Measurements from ENCODE around the gene FOXO6. TPM values are rescaled to one million over a fixed set of nuclear protein-coding genes. Genes with fewer than 3 reads are reported as not detected.

The FOXO6 gene
- total RNA-seq, 3 donors from 2014 or later: 0.98 to 1.3 TPM; not detected in 1

DNA sequence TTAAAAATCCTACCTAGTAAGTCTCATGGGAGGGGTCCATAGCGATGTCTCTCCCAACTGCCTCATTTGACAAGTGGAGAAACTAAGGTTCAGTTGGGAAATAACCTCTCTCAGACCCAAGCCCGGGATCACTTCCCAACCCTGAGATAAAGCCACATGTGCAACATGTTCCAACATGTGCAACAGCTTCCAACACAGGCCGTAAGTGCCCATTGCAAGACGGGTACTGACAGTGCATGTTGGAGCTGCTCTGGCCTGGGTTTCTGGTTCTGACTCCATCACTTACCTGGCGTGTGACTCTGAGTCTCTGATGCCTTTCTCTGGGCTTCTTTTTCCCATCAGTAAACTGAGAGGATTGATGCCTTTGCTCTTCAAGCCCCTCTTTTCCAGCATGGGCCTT is 38.0 kb upstream of the FOXO6 start:
- Histone ChIP-seq H3K27ac (no peak overlapping the region), H3K27me3 (no peaks in the 10 kb centered on the region), H3K36me3 (no peaks in the 10 kb centered on the region), H3K9me3 (no peaks in the 10 kb centered on the region), H3K4me1 (no peaks in the 10 kb centered on the region), H3K4me3 (no peak overlapping the region)
- TF ChIP-seq POLR2A (IDR thresholded peaks at IDR 0.05) (no peak), POLR2AphosphoS5 (IDR thresholded peaks at IDR 0.05) (no peak), CTCF (IDR thresholded peaks at IDR 0.05) (no peak)
- no peak for DNase-seq (ENCODE audit: low spot score in 2 of 2)
- intact Hi-C loops (cut with DNase I; ENCODE audit: low total_unique reads): no loop called here

DNA sequence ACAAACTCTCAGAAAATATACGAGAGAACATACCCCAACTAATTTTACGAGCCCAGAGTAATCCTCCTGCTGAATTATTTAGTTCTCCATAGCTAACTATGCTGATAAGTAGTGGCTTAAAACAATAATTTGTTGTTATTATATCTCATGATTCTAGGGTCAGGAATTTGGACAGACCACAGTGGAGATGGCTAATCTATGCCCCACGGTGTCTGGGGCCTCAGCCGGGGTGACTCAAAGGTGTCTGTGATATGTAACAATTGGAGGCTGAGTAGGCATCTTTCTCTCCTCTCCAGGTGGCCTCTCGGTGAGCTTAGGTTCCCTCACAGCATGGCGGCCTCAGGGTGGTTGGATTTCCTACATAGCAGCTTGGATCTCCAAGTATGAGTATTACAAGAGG is 35.4 kb upstream of the FOXO6 start:
- H3K4me1 ChIP-seq: no peaks in the 10 kb centered on the region
- no peak overlapping the region for H3K27ac ChIP-seq
- no peak for DNase-seq (ENCODE audit: low spot score in 2 of 2)
- H3K9me3 ChIP-seq: no peaks in the 10 kb centered on the region
- intact Hi-C loops (cut with DNase I; ENCODE audit: low total_unique reads): no loop called here
- TF ChIP-seq POLR2A (IDR thresholded peaks at IDR 0.05) (no peak), CTCF (IDR thresholded peaks at IDR 0.05) (no peak), POLR2AphosphoS5 (IDR thresholded peaks at IDR 0.05) (no peak)
- H3K4me3 ChIP-seq: no peak overlapping the region
- no peaks in the 10 kb centered on the region for H3K27me3 ChIP-seq
- no peaks in the 10 kb centered on the region for H3K36me3 ChIP-seq

DNA sequence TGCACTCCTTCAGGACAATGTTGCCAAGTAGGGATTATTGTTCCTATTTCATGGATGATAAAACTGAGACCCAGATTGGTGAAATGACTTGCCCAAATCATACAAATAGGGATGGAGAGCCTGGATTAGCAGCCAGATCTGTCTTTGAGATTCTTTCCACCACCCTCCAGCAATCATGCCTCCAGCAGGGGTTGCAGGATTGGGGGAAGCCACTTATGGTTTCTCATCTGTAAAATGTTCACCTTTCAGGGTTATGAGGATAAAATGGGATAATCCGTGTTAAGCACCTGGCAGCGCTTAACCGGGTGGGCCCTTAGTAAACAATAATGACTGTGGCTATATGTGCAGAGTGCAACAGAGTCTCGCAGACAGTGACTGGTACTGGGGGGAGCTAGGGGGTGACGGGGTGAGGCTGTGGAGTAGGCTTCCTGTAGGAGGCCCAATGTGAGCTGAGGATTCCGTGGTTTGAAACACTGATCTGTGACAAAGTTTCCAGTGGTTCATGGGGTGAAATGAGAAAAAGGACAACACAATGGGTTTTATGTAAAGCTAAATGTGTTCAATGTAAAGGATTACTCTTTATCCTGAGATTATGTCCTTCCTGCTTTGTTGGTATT is 33.7 kb upstream of the FOXO6 start:
- Histone ChIP-seq H3K36me3 (no peaks in the 10 kb centered on the region), H3K4me3 (no peak overlapping the region), H3K4me1 (no peaks in the 10 kb centered on the region), H3K27ac (no peak overlapping the region), H3K9me3 (no peaks in the 10 kb centered on the region), H3K27me3 (no peaks in the 10 kb centered on the region)
- DNase-seq (ENCODE audit: low spot score in 2 of 2): no peak
- no peak for TF ChIP-seq CTCF (IDR thresholded peaks at IDR 0.05)
- no peak for TF ChIP-seq POLR2AphosphoS5 (IDR thresholded peaks at IDR 0.05)
- no peak for TF ChIP-seq POLR2A (IDR thresholded peaks at IDR 0.05)
- intact Hi-C loops (cut with DNase I; ENCODE audit: low total_unique reads): no loop called here

DNA sequence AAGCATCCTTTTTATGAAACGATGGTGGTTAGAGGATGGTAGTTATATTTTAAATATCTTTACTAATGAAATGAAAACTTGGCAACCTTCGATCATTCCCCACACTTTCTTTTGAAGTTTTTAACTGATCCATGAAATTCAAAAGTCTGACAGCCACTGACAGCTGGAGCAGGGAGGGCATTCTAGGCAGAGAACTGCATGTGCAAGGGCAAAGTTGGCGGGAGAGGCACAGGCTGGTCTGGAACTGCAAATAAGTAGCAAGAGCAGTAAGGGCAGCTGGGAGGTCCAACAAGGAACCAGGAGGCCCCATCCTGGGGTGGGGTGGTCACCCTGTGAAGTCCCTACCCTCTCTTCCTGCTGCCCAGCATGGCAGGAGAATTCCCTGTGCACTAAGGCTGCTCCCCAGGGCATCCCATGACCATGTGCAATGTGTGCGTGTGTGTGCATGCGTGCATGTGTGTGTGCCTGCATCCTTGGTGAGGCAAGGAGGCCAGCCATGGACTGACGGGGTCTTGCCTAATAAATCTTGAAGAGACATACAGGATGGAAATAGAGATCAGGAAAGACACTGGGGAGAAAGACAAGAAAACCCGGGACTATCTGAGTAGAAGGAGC is 33.1 kb upstream of the FOXO6 start:
- H3K9me3 ChIP-seq: peaks cover 0 to under 1% of the 10 kb centered on the region in 2 donors
- H3K4me3 ChIP-seq: no peak overlapping the region
- no peak for DNase-seq (ENCODE audit: low spot score in 2 of 2)
- no peak overlapping the region for H3K27ac ChIP-seq
- no peaks in the 10 kb centered on the region for H3K4me1 ChIP-seq
- intact Hi-C loops (cut with DNase I; ENCODE audit: low total_unique reads): no loop called here
- H3K36me3 ChIP-seq: no peaks in the 10 kb centered on the region
- no peak for TF ChIP-seq POLR2A (IDR thresholded peaks at IDR 0.05)
- no peak for TF ChIP-seq POLR2AphosphoS5 (IDR thresholded peaks at IDR 0.05)
- TF ChIP-seq CTCF (IDR thresholded peaks at IDR 0.05): no peak
- H3K27me3 ChIP-seq: no peaks in the 10 kb centered on the region

DNA sequence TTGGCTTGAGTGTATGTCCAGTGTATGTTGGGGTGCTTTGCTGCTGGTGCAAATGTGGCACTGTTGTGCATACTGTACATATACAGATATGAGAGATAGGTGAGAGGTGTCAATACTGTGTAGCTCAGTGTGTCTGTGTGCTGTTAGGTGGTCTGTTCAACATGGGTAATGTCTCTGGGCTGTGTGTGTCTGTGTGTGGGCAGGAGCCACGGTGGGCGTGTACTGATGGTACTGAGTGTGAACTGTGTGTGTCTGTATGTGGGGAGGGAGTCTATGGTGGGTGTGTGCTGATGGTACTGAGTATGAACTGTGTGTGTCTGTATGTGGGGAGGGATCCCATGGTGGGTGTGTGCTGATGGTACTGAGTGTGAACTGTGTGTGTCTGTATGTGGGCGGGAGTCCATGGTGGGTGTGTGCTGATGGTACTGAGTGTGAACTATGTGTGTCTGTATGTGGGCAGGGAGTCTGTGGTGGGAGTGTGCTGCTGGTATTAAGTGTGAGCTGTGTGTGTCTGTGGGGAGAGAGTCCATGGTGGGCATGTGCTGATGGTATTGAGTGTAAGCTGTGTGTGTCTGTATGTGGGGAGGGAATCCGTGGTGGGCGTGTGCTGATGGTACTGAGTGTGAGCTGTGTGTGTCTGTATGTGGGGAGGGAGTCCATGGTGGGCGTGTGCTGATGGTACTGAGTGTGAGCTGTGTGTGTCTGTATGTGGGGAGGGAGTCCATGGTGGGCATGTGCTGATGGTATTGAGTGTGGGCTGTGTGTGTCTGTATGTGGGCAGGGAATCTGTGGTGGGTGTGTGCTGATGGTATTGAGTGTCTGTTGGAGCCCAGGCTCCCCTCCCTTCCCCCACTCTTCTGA is 32.2 kb upstream of the FOXO6 start:
- Histone ChIP-seq H3K9me3 (peaks cover 0 to 5% of the 10 kb centered on the region in 2 donors), H3K4me3 (no peak overlapping the region), H3K27me3 (no peaks in the 10 kb centered on the region), H3K27ac (no peak overlapping the region), H3K36me3 (no peaks in the 10 kb centered on the region), H3K4me1 (no peaks in the 10 kb centered on the region)
- TF ChIP-seq POLR2AphosphoS5 (IDR thresholded peaks at IDR 0.05) (no peak), POLR2A (IDR thresholded peaks at IDR 0.05) (no peak), CTCF (IDR thresholded peaks at IDR 0.05) (no peak)
- no peak for DNase-seq (ENCODE audit: low spot score in 2 of 2)
- intact Hi-C loops (cut with DNase I; ENCODE audit: low total_unique reads): no loop called here
